Measurements from ENCODE around the gene CHD3. TPM values are rescaled to one million over a fixed set of nuclear protein-coding genes. Genes with fewer than 3 reads are reported as not detected.

Gene CHD3
- total RNA-seq, 1 experiment from 2014 or later: 197 TPM

GRCh38 chr17:7935859-7936258 lies 47.3 kb downstream of the CHD3 start:
- Histone ChIP-seq H3K79me2 (ENCODE audit: low read depth) (peaks cover 26% of the 10 kb centered on the region), H3K4me3 (no peak overlapping the region), H4K20me1 (ENCODE audit: insufficient read depth) (no peaks in the 10 kb centered on the region), H3K27ac (no peak overlapping the region), H3F3A (ENCODE audit: insufficient read depth, low read depth) (no peaks in the 10 kb centered on the region; the same call in 1 of the 2 replicates), H3K36me3 (ENCODE audit: low read depth) (no peaks in the 10 kb centered on the region), H3K9me3 (ENCODE audit: insufficient read depth, low read depth) (no peaks in the 10 kb centered on the region), H3K9me2 (ENCODE audit: insufficient read depth) (no peaks in the 10 kb centered on the region), H3K27me3 (ENCODE audit: insufficient read depth, low read depth) (no peaks in the 10 kb centered on the region), H3K4me2 (no peak overlapping the region), H2AFZ (no peak overlapping the region), H3K4me1 (replicated peaks; ENCODE audit: insufficient read depth) (peaks cover 11% of the 10 kb centered on the region)
- CTCF ChIA-PET: no interaction called here
- POLR2A ChIA-PET (ENCODE audit: unreplicated experiment): no interaction called here
- intact Hi-C loops (cut with micrococcal nuclease; ENCODE audit: unreplicated experiment): no loop called here
- DNase-seq: no peak
- no peak for TF ChIP-seq EZH2 (IDR thresholded peaks at IDR 0.05; ENCODE audit: low read depth)
- BruUV-seq (replicated peaks): no TSS peak

- ChIA-PET CTCF (interaction anchor here (0.5 kb wide), 2 partner anchors 50 to 104 kb away, joined by 3 read pairs; no protein-coding TSS in a partner anchor), POLR2A (ENCODE audit: unreplicated experiment) (interaction anchor here (0.6 to 0.7 kb wide), 2 partner anchors 12 to 333 kb away, joined by 4 to 5 read pairs; no protein-coding TSS in a partner anchor)
- Histone ChIP-seq H3K9me2 (ENCODE audit: insufficient read depth) (no peaks in the 10 kb centered on the region), H4K20me1 (ENCODE audit: insufficient read depth) (no peaks in the 10 kb centered on the region), H3K9me3 (ENCODE audit: insufficient read depth, low read depth) (no peaks in the 10 kb centered on the region), H3K27ac (no peak overlapping the region), H3K4me2 (no peak overlapping the region), H3K27me3 (ENCODE audit: insufficient read depth, low read depth) (no peaks in the 10 kb centered on the region), H3K36me3 (ENCODE audit: low read depth) (no peaks in the 10 kb centered on the region), H3K4me1 (replicated peaks; ENCODE audit: insufficient read depth) (no peaks in the 10 kb centered on the region), H3K4me3 (no peak overlapping the region), H3K79me2 (ENCODE audit: low read depth) (no peaks in the 10 kb centered on the region), H3F3A (ENCODE audit: insufficient read depth, low read depth) (no peaks in the 10 kb centered on the region), H2AFZ (no peak overlapping the region)
- TF ChIP-seq, protein P1, sequence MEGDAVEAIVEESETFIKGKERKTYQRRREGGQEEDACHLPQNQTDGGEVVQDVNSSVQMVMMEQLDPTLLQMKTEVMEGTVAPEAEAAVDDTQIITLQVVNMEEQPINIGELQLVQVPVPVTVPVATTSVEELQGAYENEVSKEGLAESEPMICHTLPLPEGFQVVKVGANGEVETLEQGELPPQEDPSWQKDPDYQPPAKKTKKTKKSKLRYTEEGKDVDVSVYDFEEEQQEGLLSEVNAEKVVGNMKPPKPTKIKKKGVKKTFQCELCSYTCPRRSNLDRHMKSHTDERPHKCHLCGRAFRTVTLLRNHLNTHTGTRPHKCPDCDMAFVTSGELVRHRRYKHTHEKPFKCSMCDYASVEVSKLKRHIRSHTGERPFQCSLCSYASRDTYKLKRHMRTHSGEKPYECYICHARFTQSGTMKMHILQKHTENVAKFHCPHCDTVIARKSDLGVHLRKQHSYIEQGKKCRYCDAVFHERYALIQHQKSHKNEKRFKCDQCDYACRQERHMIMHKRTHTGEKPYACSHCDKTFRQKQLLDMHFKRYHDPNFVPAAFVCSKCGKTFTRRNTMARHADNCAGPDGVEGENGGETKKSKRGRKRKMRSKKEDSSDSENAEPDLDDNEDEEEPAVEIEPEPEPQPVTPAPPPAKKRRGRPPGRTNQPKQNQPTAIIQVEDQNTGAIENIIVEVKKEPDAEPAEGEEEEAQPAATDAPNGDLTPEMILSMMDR (conservative IDR thresholded peaks at IDR 0.05): no peak
- no peak for TF ChIP-seq EZH2 (IDR thresholded peaks at IDR 0.05; ENCODE audit: low read depth)
- no peak for DNase-seq
- BruUV-seq (replicated peaks): no TSS peak
- intact Hi-C loops (cut with micrococcal nuclease; ENCODE audit: unreplicated experiment): no loop called here
These were observed 51.4 kb downstream of the CHD3 start for GRCh38 chr17:7940034-7940433.

- Histone ChIP-seq H3K4me1 (replicated peaks; ENCODE audit: insufficient read depth) (no peaks in the 10 kb centered on the region), H3K79me2 (ENCODE audit: low read depth) (no peaks in the 10 kb centered on the region), H3K4me3 (no peak overlapping the region), H3K27me3 (ENCODE audit: insufficient read depth, low read depth) (no peaks in the 10 kb centered on the region), H3K4me2 (no peak overlapping the region), H2AFZ (no peak overlapping the region), H3F3A (ENCODE audit: insufficient read depth, low read depth) (no peaks in the 10 kb centered on the region), H3K9me2 (ENCODE audit: insufficient read depth) (no peaks in the 10 kb centered on the region), H3K9me3 (ENCODE audit: insufficient read depth, low read depth) (no peaks in the 10 kb centered on the region), H3K27ac (no peak overlapping the region), H3K36me3 (ENCODE audit: low read depth) (no peaks in the 10 kb centered on the region), H4K20me1 (ENCODE audit: insufficient read depth) (no peaks in the 10 kb centered on the region)
- BruUV-seq (replicated peaks): TSS peak; percentile 1
- intact Hi-C loops (cut with micrococcal nuclease; ENCODE audit: unreplicated experiment): no loop called here
- TF ChIP-seq, protein P1 (conservative IDR thresholded peaks at IDR 0.05): no peak
- TF ChIP-seq EZH2 (IDR thresholded peaks at IDR 0.05; ENCODE audit: low read depth): no peak
- no peak for DNase-seq
- CTCF ChIA-PET: interaction anchor here (0.5 kb wide), 1 partner anchor 103 kb away, joined by 3 read pairs; no protein-coding TSS in a partner anchor
- POLR2A ChIA-PET (ENCODE audit: unreplicated experiment): no interaction called here
These were observed 52.2 kb downstream of the CHD3 start for GRCh38 chr17:7940743-7941142.

DNA sequence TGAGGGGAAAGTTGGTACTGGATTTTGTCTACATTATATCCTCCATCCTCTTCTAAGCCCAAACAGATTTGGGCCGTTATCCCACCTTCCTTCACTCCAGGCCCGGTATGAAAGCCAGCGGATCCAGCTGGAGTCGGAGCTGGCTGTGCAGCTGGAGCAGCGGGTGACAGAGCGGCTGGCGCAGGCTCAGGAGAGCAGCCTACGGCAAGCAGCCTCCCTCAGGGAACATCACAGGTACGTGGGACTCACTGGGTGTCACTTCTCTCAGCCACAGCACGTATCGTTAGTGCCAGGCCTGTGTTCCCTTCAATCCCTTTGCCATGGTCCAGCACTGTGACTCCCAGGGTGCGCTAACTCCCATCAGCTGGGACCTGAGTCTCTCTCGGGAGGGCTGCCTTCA lies 54.7 kb downstream of the CHD3 start:
- Histone ChIP-seq H3K36me3 (ENCODE audit: low read depth) (no peaks in the 10 kb centered on the region), H3K79me2 (ENCODE audit: low read depth) (no peaks in the 10 kb centered on the region), H3F3A (ENCODE audit: insufficient read depth, low read depth) (no peaks in the 10 kb centered on the region), H2AFZ (no peak overlapping the region), H3K4me1 (replicated peaks; ENCODE audit: insufficient read depth) (no peaks in the 10 kb centered on the region), H3K9me3 (ENCODE audit: insufficient read depth, low read depth) (no peaks in the 10 kb centered on the region), H4K20me1 (ENCODE audit: insufficient read depth) (no peaks in the 10 kb centered on the region), H3K4me2 (no peak overlapping the region), H3K27ac (no peak overlapping the region), H3K9me2 (ENCODE audit: insufficient read depth) (no peaks in the 10 kb centered on the region), H3K4me3 (no peak overlapping the region), H3K27me3 (ENCODE audit: insufficient read depth, low read depth) (no peaks in the 10 kb centered on the region)
- TF ChIP-seq EZH2 (IDR thresholded peaks at IDR 0.05; ENCODE audit: low read depth): no peak
- TF ChIP-seq, protein P1 (conservative IDR thresholded peaks at IDR 0.05): no peak
- BruUV-seq (replicated peaks): no TSS peak
- intact Hi-C loops (cut with micrococcal nuclease; ENCODE audit: unreplicated experiment): no loop called here
- CTCF ChIA-PET: no interaction called here
- no peak for DNase-seq
- POLR2A ChIA-PET (ENCODE audit: unreplicated experiment): no interaction called here

Measured in PC-9 (cell line).